ENCODE data around the gene MORC3.

GRCh38 chr21:36386031-36386642 is 66.1 kb downstream of the MORC3 start:
- no peak for TF ChIP-seq POLR2A (IDR thresholded peaks at IDR 0.05)
- TF ChIP-seq CTCF (IDR thresholded peaks at IDR 0.05 in 8 of 11, conservative IDR thresholded peaks at IDR 0.05 in 3 of 11) = no peak
- no peak for TF ChIP-seq POLR2AphosphoS5 (IDR thresholded peaks at IDR 0.05)
